HCT116 (cell line): ENCODE data around the gene TMEM132C.

Source experiments
- ATF3 ChIP-seq: IDR thresholded peaks from 2 replicates; pipeline ENCODE4 v1.6.1; 2012
- CEBPB ChIP-seq: IDR thresholded peaks from 2 replicates; pipeline ENCODE4 v1.6.1; 2012; ENCODE audit warnings: low read depth
- CTCF ChIP-seq, 3 experiments: fragments of 200-600 bp in 1 of 3; sonication (generic) in 1 of 3; IDR thresholded peaks in 2 of 3; conservative IDR thresholded peaks in 1 of 3; 2 replicates each; pipeline ENCODE4 v1.5.1; 2012 to 2017; ENCODE audit warnings: low read depth in 2 of 3, low read length in 2 of 3, antibody characterized with exemption in 1 of 3, borderline replicate concordance in 1 of 3, control low read depth in 1 of 3, mild to moderate bottlenecking in 1 of 3, mixed read lengths in 1 of 3, mixed run types in 1 of 3, moderate library complexity in 1 of 3; ENCODE audit not compliant: insufficient read depth in 1 of 3
- POLR2A ChIP-seq: IDR thresholded peaks from 2 replicates; pipeline ENCODE4 v1.7.0; 2011; ENCODE audit warnings: borderline replicate concordance; ENCODE audit not compliant: insufficient read depth, insufficient read length; ENCODE audit errors: extremely low read depth
- REST ChIP-seq: IDR thresholded peaks from 2 replicates; pipeline ENCODE4 v1.6.1; 2012; ENCODE audit warnings: low read depth
- TCF7L2 ChIP-seq: IDR thresholded peaks from 2 replicates; pipeline ENCODE4 v1.7.0; 2011; ENCODE audit warnings: borderline replicate concordance, inconsistent platforms; ENCODE audit not compliant: insufficient read depth, insufficient read length; ENCODE audit errors: extremely low read depth
- ZFX ChIP-seq: fragments of 450-650 bp; IDR thresholded peaks from 2 replicates; pipeline ENCODE4 v1.6.1; 2017

DNA sequence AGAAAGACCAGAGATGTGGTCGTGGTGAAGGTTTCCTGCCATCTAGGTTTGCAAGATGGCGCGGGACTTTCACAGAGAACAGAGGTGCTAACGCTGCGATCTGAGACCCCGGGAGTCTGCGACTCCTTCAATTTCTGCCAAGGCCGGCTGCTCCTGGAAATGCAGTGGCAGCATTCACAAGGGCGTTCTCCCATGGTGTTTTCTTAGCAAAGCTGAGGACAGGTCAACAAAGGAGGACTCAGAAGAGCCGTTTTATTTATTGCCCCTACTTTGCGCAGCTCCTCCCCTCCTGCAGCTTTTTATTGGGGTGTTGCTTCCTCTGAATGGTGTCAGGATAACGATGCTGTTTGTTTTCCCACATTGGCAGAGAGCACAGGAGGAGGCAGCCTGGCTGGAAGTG is 86.3 kb downstream of the TMEM132C start:
- TF ChIP-seq CEBPB: no peak
- TF ChIP-seq TCF7L2: no peak
- no peak for TF ChIP-seq POLR2A
- TF ChIP-seq CTCF (IDR thresholded peaks at IDR 0.05 in 2 of 3, conservative IDR thresholded peaks at IDR 0.05 in 1 of 3; ENCODE audit: borderline replicate concordance in 1 of 3, insufficient read depth in 1 of 3, low read depth in 2 of 3, low read length in 2 of 3): no peak
- TF ChIP-seq ZFX: no peak
- no peak for TF ChIP-seq REST
- TF ChIP-seq ATF3: no peak
